Anterior cingulate cortex (tissue), 58 donors: ENCODE results near the gene KLHL17.
"Not testable (repeated sequence)": the region's sequence is repeated elsewhere in the genome, so short reads cannot be mapped to it uniquely, and the experiment has no call there.

Experiments
- DNase-seq, 58 donors: peaks; one replicate each; lab custom pipeline; 2025; lab: John Stamatoyannopoulos, UW

Gene KLHL17

GRCh38 chr1:995665-996633, 35.6 kb downstream of the KLHL17 start:
- no peak for DNase-seq

DNA sequence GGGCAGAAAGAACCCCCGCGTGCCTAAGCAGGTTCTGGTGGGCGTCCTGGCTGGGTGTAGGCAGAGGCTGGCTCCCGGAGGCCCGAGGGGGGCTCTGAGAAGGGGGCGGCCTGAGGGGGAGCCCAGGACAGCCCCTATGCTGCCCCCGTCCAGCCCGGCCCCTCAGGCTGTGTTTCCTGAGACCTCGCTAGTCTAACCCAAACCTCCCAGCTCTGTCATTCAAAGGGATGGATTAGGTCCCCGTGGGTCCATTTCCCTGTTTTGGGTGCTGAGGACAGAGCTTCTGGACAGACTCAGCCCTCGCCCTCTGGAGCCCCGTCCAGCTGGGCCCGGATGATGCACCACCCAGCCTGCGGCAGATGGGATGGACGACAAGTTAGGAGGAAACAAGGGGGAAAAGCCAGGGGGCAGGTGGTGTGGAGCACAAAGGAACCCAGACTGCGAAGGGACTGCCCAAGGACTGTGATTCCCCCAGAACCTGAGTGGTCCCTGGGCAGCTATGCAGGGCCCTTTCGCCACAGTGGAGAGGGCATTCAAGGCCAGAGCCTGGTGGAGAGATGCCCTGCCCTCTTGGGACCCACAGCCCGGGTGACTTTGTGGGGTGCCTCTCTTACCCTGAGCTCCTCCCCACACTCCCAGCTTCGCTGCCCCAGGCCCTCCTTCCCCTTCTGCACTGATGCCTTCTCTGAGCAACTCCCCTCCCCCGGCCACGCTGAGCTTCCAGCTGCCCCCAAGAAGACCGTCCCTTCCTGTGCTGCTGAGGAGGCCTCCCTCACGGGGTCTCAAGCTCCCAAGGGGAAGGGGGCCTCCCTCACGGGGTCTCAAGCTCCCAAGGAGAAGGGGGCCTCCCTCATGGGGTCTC, 36.7 kb downstream of the KLHL17 start:
- DNase-seq, result no peak

DNA sequence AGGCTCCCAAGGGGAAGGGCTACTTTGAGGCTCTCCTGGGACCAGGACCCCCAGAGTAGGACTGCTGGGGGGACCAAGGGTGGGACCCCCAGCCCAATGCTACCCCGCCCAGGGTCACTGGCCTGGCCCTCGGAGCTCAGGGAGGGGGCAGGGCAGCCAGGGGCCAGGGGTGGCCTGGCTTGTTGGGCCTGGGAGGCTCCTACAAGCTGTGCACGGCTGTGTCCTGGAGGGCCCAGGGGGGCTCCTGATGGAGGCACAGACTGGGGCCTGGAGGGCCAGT, 37.3 kb downstream of the KLHL17 start:
- no peak for DNase-seq

DNA sequence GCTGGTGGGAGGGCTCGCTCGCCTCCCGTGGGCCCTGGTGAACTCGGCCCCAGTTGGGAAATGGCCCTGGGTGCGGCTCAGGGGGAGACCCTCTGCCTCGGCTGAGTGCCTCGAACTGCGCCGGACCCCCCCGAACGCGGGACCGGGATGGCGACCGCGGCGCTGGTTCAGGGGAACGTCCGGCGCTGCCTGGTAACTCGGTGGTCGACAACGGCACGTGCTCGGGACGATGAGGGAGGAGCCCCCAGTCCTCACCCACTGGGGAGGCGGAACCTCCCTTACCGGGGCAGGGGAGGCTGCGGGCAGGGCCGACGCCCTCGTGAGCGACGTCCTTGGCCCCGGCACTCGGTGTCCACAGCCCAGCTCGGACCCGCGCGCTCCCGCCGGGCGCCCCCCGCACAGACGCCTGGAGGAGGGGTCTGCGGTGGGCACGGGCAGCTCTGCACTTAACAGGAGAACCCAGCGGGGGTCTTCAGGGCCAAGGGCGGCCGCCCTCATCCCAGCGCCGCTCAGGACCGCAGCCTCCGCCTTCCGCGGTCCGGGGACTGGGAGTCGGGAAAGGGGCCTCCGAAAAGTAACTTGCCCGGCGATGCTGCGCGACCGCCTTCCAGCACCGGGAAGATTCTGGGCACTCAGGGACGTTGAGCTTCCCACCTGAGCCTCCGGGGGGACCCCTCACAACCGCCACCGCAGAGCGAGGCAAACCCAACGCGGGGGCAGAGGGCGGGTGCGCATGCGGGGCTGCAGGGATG, 37.8 kb downstream of the KLHL17 start:
- no peak for DNase-seq

DNA sequence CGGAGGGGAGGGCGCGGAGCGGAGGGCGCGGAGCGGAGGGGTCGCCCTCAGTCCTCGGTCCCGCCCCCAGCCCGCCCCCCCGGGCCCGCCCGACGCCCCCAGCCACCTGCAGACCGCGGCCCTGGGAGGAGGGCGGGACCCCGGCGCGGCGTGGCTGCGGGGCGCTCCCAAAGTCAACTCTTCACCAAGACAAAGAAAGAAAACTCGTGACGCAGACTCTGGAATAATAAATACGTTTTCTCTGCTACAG, 38.3 kb downstream of the KLHL17 start:
- peak in 1 of 58 donors; percentile 56 for DNase-seq

DNA sequence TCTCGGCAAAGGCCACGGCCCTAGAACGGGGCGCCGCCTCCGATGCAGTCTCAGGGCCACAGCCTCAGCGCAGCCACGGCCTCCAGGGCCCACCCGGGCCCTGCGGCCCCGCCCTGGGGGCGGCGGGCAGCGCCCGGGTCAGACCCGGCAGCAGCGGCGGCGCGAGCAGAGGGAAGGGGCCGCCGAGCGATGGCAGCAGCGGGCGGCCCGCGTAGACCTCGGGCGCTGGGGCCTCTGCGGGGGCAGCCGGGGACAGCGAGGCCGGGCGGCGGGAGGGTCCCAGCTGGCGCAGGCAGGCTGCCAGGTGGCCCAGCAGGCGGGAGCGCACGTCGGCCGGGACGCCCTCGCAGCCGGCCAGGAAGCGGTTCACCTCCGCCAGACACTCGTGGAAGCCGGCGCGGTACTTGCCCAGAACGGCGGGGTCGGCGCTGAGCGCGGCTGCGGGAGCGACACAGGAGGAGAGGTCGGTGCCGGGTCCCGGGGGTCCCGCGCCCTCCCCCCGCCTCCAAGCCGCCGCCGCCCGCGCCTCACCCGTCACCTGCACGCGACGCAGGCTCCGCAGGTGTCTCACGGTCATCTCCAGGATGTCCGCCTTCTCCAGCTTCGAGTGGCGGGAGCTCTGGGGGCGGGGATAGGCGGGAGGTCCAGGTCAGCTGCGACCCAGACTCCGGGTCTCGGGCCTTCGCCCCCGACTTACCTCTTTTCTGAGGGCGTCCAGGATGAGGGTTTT, 38.8 kb downstream of the KLHL17 start:
- DNase-seq, result peak in 2 of 58 donors; percentile 28 to 55

- peak in 56 of 58 donors; percentile 31 to 89 (median 71) for DNase-seq
Observed at GRCh38 chr1:999725-1000356, 39.5 kb downstream of the KLHL17 start, which contains the start of gene HES4. HES4 (minus strand) TSS chr1:1000097; CDS start chr1:999973, 124 bp downstream.

GRCh38 chr1:1000357-1001056, 40.1 kb downstream of the KLHL17 start:
- peak in 51 of 58 donors; percentile 25 to 89 (median 63) for DNase-seq

- no peak for DNase-seq
Observed at GRCh38 chr1:1001057-1001783, 40.8 kb downstream of the KLHL17 start.

GRCh38 chr1:1003618-1004419, 43.4 kb downstream of the KLHL17 start:
- no peak for DNase-seq

DNA sequence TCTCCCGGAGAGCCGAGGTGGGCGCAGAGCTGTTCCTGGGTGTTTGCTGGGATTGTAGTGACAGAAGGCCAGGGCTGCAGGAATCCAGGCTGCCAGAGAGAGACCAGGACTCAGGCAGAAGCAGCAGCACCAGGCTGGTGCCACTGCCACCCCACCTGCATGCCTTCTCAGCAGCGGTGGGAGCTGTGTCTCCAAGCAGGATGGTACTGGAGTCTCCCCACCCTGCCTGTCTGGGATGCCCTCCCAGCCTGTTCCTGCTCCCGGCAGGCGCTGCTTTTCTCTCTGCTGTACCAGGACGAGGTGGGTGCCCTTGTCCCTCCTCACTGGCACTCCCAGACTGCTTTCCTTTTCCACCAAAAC, 44.0 kb downstream of the KLHL17 start:
- no peak for DNase-seq

DNA sequence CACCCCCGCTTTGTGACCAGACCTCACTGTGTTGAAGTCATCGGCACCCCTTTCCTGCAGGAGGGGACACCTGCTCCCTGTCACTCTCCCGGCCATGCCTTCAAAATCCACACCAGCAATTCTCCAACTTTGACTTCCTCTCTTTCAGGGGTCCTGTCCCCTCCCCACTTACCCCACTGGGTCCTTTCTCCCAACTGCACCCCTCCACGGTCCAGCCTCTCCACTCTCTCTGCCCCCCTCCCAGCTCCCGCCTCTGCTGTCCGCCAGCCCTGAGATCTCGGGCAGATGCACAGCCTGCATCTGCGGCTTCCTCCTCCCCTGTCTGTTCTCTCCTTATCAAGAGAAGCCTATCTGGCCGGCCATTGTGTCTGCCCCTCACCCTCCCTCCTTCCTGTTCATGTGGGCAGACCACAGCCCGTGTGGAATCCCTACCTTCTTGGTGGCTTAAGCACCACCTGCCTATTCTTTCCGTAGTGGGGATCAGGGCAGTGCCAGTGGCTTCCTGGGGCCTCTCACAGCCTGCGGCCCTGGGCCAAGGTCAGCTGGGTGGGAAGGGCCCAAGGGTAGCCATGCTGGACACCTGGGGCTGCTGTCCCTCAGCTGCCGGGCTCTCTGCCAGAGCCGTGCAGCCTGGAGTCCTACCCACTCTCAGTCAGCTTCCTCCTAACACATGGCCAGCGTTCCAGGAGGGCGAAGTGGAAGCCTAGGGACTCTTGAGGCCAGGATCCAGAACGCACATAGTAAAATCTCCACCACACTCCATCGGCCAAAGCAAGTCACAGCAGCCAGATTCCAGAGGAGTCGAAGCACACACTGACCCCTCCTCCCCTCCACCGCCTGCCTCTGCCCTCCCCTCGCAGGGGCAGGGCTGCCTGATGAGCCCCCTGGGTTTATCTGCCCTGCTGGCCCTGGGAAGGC, 44.7 kb downstream of the KLHL17 start:
- no peak for DNase-seq

DNA sequence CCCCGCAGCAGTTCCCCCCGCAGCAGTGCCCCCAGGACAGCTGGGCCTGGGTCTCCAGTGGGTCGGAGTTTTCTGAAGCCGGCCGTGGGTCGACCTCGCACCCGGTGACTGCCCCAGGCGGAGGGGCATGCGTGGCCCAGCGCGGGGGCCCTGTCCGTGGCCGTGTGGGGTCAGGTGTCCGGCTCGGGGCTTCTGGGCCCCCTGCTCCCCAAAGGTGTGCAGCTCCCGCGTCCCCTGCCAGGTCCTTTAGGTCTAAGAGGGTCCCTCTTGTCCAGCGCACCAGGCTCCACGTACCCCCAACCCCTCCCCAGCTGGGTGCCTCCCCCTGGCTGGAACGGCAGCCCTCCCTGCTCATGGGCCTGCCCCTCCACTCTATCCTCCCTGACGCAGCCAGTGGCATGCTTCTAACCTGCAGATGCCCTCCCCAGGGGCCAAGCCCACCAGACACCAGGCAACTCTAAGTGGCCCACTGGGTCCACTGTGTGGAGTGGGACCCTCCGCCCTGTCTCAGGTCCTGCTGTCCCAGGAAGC, 45.5 kb downstream of the KLHL17 start:
- no peak for DNase-seq

DNA sequence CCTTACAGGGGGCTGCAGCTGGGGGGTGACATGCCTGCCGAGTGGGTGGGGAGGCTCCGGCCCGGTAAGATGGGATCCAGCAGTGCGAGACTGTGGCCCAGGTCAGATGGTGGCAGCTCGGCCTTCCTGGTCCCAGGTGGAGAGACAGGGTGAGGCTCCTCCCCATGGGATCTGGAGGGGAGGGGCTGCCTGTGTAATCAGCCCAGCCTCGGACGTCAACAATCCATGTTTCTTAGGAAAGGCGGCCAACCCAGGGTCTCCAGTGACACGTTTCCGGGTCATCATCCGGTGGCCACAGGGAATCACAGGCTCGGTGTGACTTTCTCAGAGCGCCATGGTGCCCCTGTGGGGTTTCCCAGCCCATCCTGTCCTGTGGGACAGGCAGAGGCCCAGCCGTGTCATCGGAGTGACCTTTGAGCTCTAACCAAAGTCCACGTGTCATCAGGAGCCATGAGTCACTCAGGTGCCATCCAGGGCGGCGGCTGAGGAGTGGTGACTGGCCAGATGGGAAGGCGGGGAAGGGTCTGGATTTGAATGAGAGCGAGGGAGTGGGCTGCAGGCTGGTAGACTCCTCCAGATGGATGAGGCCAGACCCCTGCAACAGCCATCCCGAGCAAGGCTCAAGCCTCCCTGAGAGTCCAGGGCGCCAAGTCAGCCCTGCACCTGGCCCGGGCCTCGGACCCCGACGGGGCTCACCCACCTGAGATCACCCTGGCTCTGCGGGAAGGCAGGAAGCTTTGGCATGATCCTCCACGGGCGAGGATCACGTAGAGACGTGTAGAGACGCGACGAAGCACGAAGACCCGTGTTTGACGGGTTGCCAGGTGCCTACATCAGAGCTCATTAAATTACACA, 46.1 kb downstream of the KLHL17 start:
- DNase-seq, result no peak

GRCh38 chr1:1010131-1010530, 49.7 kb downstream of the KLHL17 start:
- DNase-seq, result not testable (repeated sequence)
